SK-N-SH treated with all-trans-retinoic acid at 6 μM for 48 hours (cell line): ENCODE results near the gene CIT.
A peak's percentile ranks its signal among the peaks of the same experiment; 100 is the strongest.

Experiments
- ATAC-seq: fragments of 200-7000 bp; cut with Tn5 transposase; 3 replicates; pipeline ENCODE4 v1.9.1; 2020; ENCODE audit warnings: mild to moderate bottlenecking, moderate library complexity
- ARNTL ChIP-seq: fragments of 450-650 bp; formaldehyde crosslinking; IDR thresholded peaks from 2 replicates; pipeline ENCODE4 v1.5.0; 2020; ENCODE audit warnings: low read depth, mild to moderate bottlenecking, moderate library complexity, borderline replicate concordance
- BACH2 ChIP-seq: fragments of 250-450 bp; sonication (Bioruptor Pico); IDR thresholded peaks from 2 replicates; pipeline ENCODE4 v1.9.0; 2021; ENCODE audit warnings: mild to moderate bottlenecking, borderline replicate concordance
- CSDC2 ChIP-seq: fragments of 250-450 bp; sonication (Bioruptor Pico); IDR thresholded peaks from 2 replicates; pipeline ENCODE4 v1.5.0; 2020; ENCODE audit warnings: mild to moderate bottlenecking, moderate library complexity
- ISL1 ChIP-seq: fragments of 250-450 bp; sonication (Bioruptor Pico); IDR thresholded peaks from 2 replicates; pipeline ENCODE4 v2.1.2; 2022; ENCODE audit warnings: mild to moderate bottlenecking, moderate library complexity
- OSR1 ChIP-seq: fragments of 250-450 bp; sonication (Bioruptor Pico); IDR thresholded peaks from 2 replicates; pipeline ENCODE4 v1.8.0; 2022; ENCODE audit warnings: moderate library complexity, mild to moderate bottlenecking, inconsistent platforms
- PATZ1 ChIP-seq: fragments of 250-450 bp; sonication (Bioruptor Pico); IDR thresholded peaks from 2 replicates; pipeline ENCODE4 v1.8.0; 2020; ENCODE audit warnings: mild to moderate bottlenecking, moderate library complexity, borderline replicate concordance
- SNAI2 ChIP-seq: fragments of 250-450 bp; sonication (Bioruptor Pico); IDR thresholded peaks from 2 replicates; pipeline ENCODE4 v1.5.0; 2020; ENCODE audit warnings: mild to moderate bottlenecking, moderate library complexity
- TOX ChIP-seq: fragments of 250-450 bp; sonication (Bioruptor Pico); IDR thresholded peaks from 2 replicates; pipeline ENCODE4 v1.8.0; 2021; ENCODE audit warnings: mild to moderate bottlenecking, moderate library complexity, borderline replicate concordance
- ZC3H10 ChIP-seq: fragments of 250-450 bp; sonication (Bioruptor Pico); IDR thresholded peaks from 2 replicates; pipeline ENCODE4 v1.5.1; 2021; ENCODE audit warnings: mild to moderate bottlenecking, moderate library complexity
- ZFP3 ChIP-seq: fragments of 250-450 bp; sonication (Bioruptor Pico); IDR thresholded peaks from 2 replicates; pipeline ENCODE4 v1.5.0; 2020; ENCODE audit warnings: mild to moderate bottlenecking, moderate library complexity
- ZNF70 ChIP-seq: fragments of 450-650 bp; formaldehyde crosslinking; IDR thresholded peaks from 2 replicates; pipeline ENCODE4 v1.5.0; 2020; ENCODE audit warnings: mild to moderate bottlenecking, moderate library complexity
- ZNF8 ChIP-seq: fragments of 450-650 bp; formaldehyde crosslinking; IDR thresholded peaks from 2 replicates; pipeline ENCODE4 v1.5.0; 2020; ENCODE audit warnings: mild to moderate bottlenecking, moderate library complexity
- TF ChIP-seq, protein P1 (sequence below): fragments of 250-450 bp; sonication (Bioruptor Pico); IDR thresholded peaks from 2 replicates; pipeline ENCODE4 v1.5.1; 2020; ENCODE audit warnings: low read depth, mild to moderate bottlenecking, moderate library complexity
- TF ChIP-seq, protein P2 (sequence below): fragments of 250-450 bp; sonication (Bioruptor Pico); IDR thresholded peaks from 2 replicates; pipeline ENCODE4 v1.5.0; 2020; ENCODE audit warnings: mild to moderate bottlenecking, moderate library complexity
- TF ChIP-seq, protein P3 (sequence below): fragments of 250-450 bp; sonication (Bioruptor Pico); IDR thresholded peaks from 2 replicates; pipeline ENCODE4 v1.8.0; 2021; ENCODE audit warnings: low read depth, mild to moderate bottlenecking, moderate library complexity, borderline replicate concordance
- TF ChIP-seq, protein P4 (sequence below): fragments of 250-450 bp; sonication (Bioruptor Pico); IDR thresholded peaks from 2 replicates; pipeline ENCODE4 v1.5.1; 2021; ENCODE audit warnings: mild to moderate bottlenecking, moderate library complexity

CIT gene

DNA sequence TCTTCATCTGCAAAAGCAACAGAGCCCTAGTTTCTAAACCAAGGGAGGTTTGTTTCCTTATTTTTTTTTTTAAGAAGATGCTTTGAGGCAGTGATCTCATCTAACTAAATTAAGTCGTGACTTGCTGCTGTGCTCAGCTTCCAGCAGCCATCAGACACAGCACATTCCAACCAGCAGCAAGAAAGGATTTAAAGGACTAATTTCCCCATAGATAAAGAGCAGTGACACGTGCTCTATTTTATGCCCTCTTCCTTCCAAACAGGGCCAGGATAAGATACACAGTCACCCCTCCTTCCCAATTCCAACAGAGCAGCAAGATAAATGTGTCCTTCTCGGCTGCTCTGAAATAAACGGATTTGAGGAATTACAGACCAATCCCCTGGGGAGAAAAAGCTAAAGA, 127.5 kb downstream of the CIT start:
- no peak for ATAC-seq
- TF ChIP-seq SNAI2: no peak
- TF ChIP-seq, protein P1, sequence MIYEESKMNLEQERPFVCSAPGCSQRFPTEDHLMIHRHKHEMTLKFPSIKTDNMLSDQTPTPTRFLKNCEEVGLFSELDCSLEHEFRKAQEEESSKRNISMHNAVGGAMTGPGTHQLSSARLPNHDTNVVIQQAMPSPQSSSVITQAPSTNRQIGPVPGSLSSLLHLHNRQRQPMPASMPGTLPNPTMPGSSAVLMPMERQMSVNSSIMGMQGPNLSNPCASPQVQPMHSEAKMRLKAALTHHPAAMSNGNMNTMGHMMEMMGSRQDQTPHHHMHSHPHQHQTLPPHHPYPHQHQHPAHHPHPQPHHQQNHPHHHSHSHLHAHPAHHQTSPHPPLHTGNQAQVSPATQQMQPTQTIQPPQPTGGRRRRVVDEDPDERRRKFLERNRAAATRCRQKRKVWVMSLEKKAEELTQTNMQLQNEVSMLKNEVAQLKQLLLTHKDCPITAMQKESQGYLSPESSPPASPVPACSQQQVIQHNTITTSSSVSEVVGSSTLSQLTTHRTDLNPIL: no peak
- TF ChIP-seq ISL1: peak; percentile 47
- TF ChIP-seq, all 23 proteins: peak for 1

DNA sequence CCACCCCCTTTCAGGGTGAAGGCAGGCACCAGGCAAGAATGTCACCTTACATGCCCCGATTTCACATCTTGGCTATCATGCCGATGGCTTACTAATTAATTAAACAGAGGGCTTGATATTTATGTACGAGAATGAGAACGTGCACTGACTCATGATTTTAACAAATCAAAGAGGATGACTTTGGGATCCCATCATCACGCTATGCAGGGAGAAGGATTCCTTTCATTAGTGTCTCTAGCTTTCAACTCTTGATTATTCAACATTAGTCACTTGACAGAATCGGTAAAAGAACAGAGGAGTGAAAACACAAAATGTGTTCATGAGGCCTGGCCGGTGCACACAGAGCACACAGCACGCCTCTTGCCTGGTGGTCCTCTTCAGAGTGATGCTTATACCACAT, 128.6 kb downstream of the CIT start:
- TF ChIP-seq ZNF8 (no peak), ZNF70 (no peak)
- TF ChIP-seq, protein P1: no peak
- TF ChIP-seq, all 23 proteins: peak for 0
- ATAC-seq: no peak

DNA sequence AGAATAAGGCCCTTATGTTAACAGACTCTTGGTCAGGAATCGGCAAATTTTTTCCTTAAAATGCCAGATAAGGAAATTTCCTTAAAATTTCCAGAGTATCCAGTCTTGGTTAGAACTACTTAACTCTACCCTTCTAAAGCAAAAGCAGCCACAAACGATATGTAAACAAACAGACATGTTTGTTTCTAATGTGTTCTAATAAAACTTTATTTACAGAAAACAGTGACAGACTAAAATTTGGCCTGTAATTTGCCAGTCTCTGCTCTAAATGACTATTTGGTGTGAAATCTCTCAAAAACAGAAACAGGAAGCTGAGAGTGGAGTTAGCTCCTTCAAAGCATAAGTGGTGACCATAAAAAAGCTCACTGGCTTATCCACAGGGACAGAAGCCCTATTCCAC, 131.0 kb downstream of the CIT start:
- TF ChIP-seq, protein P2, sequence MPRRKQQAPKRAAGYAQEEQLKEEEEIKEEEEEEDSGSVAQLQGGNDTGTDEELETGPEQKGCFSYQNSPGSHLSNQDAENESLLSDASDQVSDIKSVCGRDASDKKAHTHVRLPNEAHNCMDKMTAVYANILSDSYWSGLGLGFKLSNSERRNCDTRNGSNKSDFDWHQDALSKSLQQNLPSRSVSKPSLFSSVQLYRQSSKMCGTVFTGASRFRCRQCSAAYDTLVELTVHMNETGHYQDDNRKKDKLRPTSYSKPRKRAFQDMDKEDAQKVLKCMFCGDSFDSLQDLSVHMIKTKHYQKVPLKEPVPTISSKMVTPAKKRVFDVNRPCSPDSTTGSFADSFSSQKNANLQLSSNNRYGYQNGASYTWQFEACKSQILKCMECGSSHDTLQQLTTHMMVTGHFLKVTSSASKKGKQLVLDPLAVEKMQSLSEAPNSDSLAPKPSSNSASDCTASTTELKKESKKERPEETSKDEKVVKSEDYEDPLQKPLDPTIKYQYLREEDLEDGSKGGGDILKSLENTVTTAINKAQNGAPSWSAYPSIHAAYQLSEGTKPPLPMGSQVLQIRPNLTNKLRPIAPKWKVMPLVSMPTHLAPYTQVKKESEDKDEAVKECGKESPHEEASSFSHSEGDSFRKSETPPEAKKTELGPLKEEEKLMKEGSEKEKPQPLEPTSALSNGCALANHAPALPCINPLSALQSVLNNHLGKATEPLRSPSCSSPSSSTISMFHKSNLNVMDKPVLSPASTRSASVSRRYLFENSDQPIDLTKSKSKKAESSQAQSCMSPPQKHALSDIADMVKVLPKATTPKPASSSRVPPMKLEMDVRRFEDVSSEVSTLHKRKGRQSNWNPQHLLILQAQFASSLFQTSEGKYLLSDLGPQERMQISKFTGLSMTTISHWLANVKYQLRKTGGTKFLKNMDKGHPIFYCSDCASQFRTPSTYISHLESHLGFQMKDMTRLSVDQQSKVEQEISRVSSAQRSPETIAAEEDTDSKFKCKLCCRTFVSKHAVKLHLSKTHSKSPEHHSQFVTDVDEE (CRISPR knock-in tag): no peak
- TF ChIP-seq ZFP3 (CRISPR knock-in tag) (no peak), ZC3H10 (no peak), BACH2 (CRISPR knock-in tag) (no peak), ZNF8 (no peak), CSDC2 (CRISPR knock-in tag) (no peak), TOX (CRISPR knock-in tag) (no peak), PATZ1 (CRISPR knock-in tag) (no peak)
- TF ChIP-seq, protein P3, sequence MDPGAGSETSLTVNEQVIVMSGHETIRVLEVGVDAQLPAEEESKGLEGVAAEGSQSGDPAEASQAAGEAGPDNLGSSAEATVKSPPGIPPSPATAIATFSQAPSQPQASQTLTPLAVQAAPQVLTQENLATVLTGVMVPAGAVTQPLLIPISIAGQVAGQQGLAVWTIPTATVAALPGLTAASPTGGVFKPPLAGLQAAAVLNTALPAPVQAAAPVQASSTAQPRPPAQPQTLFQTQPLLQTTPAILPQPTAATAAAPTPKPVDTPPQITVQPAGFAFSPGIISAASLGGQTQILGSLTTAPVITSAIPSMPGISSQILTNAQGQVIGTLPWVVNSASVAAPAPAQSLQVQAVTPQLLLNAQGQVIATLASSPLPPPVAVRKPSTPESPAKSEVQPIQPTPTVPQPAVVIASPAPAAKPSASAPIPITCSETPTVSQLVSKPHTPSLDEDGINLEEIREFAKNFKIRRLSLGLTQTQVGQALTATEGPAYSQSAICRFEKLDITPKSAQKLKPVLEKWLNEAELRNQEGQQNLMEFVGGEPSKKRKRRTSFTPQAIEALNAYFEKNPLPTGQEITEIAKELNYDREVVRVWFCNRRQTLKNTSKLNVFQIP (CRISPR knock-in tag): no peak
- ATAC-seq: no peak

GRCh38 chr12:119744900-119745606, 132.1 kb downstream of the CIT start:
- ATAC-seq: no peak
- TF ChIP-seq, protein P3 (CRISPR knock-in tag): no peak
- TF ChIP-seq TOX (CRISPR knock-in tag) (no peak), ARNTL (CRISPR knock-in tag) (no peak), OSR1 (no peak)
- TF ChIP-seq, protein P2 (CRISPR knock-in tag): no peak
- TF ChIP-seq, protein P4, sequence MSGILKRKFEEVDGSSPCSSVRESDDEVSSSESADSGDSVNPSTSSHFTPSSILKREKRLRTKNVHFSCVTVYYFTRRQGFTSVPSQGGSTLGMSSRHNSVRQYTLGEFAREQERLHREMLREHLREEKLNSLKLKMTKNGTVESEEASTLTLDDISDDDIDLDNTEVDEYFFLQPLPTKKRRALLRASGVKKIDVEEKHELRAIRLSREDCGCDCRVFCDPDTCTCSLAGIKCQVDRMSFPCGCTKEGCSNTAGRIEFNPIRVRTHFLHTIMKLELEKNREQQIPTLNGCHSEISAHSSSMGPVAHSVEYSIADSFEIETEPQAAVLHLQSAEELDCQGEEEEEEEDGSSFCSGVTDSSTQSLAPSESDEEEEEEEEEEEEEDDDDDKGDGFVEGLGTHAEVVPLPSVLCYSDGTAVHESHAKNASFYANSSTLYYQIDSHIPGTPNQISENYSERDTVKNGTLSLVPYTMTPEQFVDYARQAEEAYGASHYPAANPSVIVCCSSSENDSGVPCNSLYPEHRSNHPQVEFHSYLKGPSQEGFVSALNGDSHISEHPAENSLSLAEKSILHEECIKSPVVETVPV (CRISPR knock-in tag): no peak
